ENCODE data around the gene PSMD6.

PSMD6 gene

GRCh38 chr3:64046996-64047594, 23.8 kb upstream of the PSMD6 start:
- no peak for FAIRE-seq

DNA sequence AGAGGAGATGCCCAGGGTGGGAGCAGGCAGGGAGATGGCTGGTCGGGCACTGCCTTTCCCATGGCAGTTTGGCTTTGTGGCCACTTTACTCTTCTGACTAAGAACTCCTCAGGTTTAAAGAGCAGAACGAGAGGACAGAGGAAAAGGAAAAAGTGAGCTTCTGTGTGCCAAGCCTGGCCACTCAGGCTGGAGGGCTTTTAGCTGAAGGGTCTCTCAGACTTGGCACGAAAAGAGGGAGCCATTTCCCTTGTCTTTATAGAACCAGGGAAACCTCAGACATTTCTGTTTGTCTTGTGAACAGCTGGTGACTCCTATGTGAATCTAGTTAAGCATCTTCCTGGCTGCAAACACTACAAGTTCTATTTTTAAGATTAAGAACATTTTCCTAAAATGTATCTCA, 23.3 kb upstream of the PSMD6 start:
- DNase-seq (ENCODE audit: low spot score) (no peak), FAIRE-seq (no peak)

More at GRCh38 chr3:64046996-64047594, 23.8 kb upstream of the PSMD6 start:
- DNase-seq (ENCODE audit: low spot score), result no peak

DNA sequence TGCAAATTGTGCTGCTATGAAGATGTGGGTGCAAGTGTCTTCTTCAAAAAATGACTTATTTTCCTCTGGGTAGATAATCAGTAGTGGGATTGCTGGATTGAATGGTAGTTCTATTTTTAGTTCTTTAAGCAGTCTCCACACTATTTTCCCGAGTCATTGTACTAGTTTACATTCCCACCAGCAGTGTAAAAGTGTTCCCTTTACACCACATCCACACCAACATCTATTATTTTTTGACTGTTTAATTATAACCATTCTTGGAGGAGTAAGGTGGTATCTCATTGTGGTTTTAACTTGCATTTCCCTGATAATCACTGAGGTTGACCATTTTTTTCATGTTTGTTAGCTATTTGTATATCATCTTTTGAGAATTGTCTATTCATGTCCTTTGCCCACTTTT, 19.7 kb upstream of the PSMD6 start:
- no peak for FAIRE-seq

GRCh38 chr3:64039981-64040733, 16.9 kb upstream of the PSMD6 start:
- FAIRE-seq (no peak), DNase-seq (ENCODE audit: low spot score) (no peak)

More for the DNA sequence above, 19.7 kb upstream of the PSMD6 start:
- DNase-seq (ENCODE audit: low spot score), result no peak

GRCh38 chr3:64039332-64039731, 16.0 kb upstream of the PSMD6 start:
- no peak for FAIRE-seq
- no peak for DNase-seq (ENCODE audit: low spot score)

GRCh38 chr3:64038253-64038767, 15.0 kb upstream of the PSMD6 start:
- FAIRE-seq, result no peak
- no peak for DNase-seq (ENCODE audit: low spot score)

DNA sequence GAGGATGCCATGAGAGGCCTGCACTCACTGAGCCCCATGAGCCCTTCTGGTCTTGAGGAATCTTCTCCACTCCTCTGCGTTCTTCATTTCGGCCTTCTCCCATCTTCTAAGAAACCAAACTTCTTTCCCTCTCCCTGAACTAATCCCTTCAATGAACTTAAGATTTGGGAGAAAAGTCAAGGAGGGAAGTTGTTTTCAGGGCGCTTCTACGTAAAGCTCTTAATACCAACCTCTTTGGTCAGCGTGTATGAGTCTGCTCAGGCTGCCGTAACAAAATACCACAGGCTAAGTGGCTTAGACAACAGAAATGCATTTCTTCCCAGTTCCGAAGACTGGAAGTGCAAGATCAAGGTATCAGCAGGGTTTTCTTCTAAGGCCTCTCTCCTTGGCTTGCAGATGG, 13.8 kb upstream of the PSMD6 start:
- FAIRE-seq (no peak), DNase-seq (ENCODE audit: low spot score) (no peak)

DNA sequence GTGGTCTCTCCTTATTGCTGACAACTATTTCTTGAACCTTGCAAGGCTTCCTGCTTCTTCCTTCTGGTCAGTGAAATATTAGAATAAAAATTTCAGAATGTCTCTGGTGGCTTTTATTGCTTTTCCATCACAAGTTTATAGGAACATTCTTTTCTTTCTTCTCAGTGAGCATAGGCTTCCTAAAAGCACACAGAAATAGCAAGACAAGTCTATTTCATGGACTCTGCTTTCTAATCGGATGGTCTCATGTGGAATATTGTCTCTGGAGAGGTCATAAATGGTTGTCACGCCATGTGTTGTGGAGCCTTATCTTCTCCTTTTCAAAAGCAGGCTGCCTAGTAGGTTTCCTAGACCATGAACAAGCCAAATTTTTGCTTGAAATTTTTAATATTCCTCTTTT, 9.8 kb upstream of the PSMD6 start:
- FAIRE-seq, result no peak

GRCh38 chr3:64031540-64032508, 8.5 kb upstream of the PSMD6 start:
- DNase-seq (ENCODE audit: low spot score) (no peak), FAIRE-seq (no peak)

More for the DNA sequence above, 9.8 kb upstream of the PSMD6 start:
- no peak for DNase-seq (ENCODE audit: low spot score)

GRCh38 chr3:64030741-64031140, 7.4 kb upstream of the PSMD6 start:
- DNase-seq (ENCODE audit: low spot score), result peak; percentile 84
- FAIRE-seq, result peak; percentile 96

GRCh38 chr3:64029287-64029686, 6.0 kb upstream of the PSMD6 start:
- DNase-seq (ENCODE audit: low spot score) (no peak), FAIRE-seq (no peak)

DNA sequence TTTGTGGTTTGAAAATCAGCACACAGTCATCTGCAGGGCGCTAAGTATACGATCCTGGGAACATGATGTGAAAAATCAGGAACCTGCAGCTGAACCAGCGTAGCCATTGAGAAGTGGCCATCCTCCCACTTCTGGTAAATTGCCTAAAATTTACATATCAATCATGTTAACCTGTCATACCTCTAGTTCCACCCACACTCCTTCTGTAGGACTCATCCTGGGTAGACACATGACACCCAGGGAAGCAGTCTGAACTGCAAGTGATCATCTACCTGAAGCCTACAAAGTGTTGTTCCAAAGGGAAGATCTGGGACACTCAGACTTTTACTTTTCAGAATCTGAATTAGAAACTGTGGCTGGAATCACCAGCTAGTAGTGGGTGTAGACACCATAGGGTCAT, 5.5 kb upstream of the PSMD6 start:
- DNase-seq (ENCODE audit: low spot score) (no peak), FAIRE-seq (no peak)

GRCh38 chr3:64027658-64028057, 4.4 kb upstream of the PSMD6 start:
- DNase-seq (ENCODE audit: low spot score) (no peak), FAIRE-seq (no peak)

DNA sequence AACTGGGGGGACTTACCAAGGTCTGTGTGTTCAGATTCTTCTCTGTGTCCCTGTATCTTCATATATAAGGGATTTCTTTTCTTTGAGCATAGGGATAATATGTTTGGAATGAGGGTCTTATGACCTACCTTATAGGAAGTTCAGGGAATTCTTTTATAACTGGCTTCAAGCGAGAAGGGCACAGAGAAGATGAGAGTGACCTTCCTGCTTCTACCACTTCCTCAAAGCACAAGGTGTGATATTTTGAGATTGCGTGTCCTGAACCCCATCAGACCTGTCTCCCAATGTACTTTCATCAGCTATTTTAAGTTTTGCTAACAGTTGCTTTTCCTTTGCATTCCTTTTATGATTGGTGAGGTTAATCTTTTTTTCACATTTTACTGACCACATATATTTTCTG, 3.1 kb upstream of the PSMD6 start:
- DNase-seq (ENCODE audit: low spot score) (no peak), FAIRE-seq (no peak)

DNA sequence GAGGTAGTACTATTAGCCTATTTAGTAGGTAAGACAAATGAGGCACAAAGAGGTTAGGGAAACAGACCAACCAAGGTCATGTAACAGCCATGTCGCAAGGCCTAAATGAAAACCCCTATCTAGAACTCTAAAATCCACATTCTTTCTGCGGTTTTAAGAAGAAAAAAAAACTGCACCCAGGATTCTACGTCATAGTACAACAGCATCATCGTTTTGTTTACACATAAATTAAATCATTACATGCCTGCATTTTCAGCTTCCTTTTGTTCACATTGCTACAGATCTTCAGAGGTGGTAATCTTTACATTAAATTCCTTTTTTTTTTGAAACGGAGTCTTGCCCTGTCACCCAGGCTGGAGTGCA, 548 bp upstream of the PSMD6 start:
- FAIRE-seq, result no peak
- DNase-seq (ENCODE audit: low spot score), result no peak

GRCh38 chr3:64022451-64023186, 675 bp downstream of the PSMD6 start:
- FAIRE-seq (no peak), DNase-seq (ENCODE audit: low spot score) (no peak)

DNA sequence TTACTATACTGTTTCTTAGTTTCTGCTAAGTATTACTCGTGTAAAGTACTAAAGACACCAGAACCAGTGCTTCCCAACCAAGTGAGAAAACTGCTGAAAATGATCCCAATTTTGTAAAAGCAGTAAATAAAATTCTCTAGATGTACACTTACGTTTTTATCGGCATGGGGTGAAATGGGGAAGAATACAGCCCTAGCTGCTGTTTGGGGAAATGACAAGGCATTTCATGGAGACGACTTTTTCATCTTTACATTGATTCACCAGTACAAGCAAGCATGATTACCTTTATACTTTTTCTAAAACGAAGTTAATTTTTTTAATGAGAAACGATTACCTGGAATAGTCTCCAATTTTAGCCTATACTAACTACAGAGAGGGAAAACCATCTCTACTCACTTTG, 1.4 kb downstream of the PSMD6 start:
- DNase-seq (ENCODE audit: low spot score), result no peak
- FAIRE-seq, result no peak

DNA sequence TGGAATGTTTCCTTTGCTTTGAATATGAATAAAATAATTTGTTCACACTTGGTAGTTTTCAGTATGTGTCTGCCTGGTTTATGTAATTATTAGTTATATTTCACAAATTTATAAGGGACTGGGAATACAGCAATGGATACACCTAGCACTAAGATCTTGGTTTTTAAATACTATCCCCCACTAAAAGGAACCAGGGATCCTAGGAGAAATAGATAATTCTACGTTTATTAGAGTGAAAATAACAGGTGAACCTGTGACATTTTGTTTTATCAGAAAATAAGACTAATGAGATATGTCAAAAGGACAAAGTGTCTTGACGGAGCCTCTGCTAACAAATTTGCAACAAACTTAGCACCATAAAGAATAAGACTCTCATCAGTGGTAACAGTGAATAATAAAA, 3.4 kb downstream of the PSMD6 start:
- DNase-seq (ENCODE audit: low spot score) (no peak), FAIRE-seq (no peak)

GRCh38 chr3:64019271-64019670, 4.0 kb downstream of the PSMD6 start:
- DNase-seq (ENCODE audit: low spot score) (no peak), FAIRE-seq (no peak)

DNA sequence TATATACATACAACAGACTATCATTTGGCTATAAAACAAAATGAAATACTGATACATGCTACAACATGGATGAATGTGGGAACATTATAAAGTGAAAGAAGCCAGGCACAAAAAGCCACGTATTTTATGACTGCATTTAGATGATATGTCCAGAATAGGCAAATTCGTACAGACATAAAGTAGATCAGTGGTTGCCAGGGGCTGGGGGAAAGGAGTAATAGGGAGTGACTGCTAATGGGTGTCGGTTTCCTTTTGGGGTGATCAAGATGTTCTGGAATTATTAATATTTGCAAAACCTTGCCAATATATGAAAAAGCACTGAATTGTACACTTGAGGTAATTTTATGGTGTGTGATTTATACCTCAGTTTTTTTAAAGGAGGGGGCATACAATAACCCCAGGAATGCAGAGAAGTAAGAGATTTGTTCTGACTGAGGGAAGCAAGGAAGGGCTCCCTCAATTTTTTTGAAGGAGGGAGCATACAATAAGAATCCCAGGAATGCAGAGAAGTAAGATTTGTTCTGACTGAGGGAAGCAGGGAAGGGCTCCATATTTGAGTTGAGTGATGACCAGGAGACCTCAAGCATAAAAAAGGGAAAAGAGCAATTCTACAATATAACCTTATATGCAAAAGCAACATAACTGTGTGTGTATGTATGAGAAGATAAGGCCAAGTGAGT, 6.2 kb downstream of the PSMD6 start:
- DNase-seq (ENCODE audit: low spot score), result no peak
- FAIRE-seq, result no peak

- DNase-seq (ENCODE audit: low spot score) (no peak), FAIRE-seq (no peak)
These were observed 11.6 kb downstream of the PSMD6 start for GRCh38 chr3:64011685-64012084.

Measured in urothelium cell line (cell line).